GM21526 (cell line): ENCODE measurements around the gene NUF2.
A peak's percentile ranks its signal among the peaks of the same experiment; 100 is the strongest.
"Not testable (repeated sequence)": the region's sequence is repeated elsewhere in the genome, so short reads cannot be mapped to it uniquely, and the experiment has no call there.

Experiments used
- ATAC-seq: cut with Tn5 transposase; IDR thresholded peaks from one replicate; pipeline ENCODE4 v1.9.1; 2021; ENCODE audit warnings: moderate library complexity; ENCODE audit not compliant: unreplicated experiment, low FRiP score

NUF2 gene

DNA sequence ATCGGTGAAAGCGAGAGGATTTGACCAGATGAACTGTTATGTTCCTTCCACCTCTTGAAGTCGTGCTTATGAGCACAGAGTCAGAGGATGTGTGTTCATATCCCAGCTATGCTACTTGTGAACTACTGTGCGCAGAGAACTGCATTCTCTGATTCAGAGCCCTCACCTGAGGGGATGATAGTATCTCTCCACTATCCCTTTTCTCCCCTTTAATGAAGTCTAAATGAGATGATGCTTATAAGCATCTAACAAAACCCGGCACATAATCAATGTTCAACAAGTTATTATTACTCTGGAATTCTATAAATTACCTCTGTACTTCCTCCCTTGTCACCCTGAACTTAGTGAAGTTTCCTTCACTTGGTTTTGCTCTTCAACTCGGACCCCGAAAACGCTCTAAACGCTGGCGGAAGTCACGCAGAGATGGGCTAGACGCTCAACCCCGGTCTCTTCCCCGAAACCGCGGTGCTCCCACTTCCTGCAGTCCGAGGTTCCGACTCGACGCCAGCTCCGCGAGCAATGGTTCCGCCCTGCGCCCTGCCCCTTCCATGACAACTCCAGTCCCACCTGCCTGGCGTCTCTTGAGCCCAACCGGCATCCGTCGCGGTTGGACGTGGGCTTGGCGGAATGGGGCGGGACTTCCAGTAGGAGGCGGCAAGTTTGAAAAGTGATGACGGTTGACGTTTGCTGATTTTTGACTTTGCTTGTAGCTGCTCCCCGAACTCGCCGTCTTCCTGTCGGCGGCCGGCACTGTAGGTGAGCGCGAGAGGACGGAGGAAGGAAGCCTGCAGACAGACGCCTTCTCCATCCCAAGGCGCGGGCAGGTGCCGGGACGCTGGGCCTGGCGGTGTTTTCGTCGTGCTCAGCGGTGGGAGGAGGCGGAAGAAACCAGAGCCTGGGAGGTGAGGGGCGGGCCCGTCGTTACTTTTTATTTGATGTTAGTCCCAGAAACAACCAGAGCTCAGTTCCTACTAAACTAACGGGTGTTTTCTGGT, at the start of gene NUF2:
TSS of gene NUF2 (plus strand) at position 644 of the 995 bp plus-strand sequence. CDS start 4,098 bp downstream, outside the sequence.
- peak; percentile 94 for ATAC-seq

DNA sequence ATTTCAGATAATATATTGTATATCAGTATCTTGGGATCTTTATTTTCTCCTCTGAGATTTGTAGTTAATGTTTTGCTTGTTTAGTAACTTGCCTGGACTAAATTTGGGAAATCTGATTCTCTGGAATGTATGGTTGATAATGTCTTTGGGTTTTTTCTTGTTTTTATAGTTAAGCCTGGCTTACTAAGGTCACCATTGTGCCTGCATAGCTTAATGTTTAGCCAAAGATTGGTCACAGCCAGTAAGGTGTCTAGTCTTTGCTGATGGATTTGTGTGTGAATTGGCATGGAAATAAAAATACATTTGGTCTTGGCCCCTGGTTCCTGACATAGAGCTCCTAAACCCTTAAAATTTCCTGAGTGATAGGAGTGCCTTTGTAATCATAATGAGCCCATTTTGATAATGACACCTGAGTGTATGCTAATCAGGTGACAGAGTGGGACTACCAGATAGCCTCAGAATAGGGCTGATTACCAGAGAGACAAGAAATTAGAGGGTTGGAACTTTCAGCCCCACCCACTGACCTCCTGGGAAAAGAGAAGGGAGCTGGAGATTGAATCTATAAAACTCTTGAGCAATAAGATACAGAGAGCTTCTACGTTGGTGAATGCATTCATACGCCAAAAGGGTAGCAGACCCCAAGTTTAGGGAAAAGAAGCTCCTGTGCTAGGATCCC, 47.9 kb upstream of the NUF2 start:
- no peak for ATAC-seq

DNA sequence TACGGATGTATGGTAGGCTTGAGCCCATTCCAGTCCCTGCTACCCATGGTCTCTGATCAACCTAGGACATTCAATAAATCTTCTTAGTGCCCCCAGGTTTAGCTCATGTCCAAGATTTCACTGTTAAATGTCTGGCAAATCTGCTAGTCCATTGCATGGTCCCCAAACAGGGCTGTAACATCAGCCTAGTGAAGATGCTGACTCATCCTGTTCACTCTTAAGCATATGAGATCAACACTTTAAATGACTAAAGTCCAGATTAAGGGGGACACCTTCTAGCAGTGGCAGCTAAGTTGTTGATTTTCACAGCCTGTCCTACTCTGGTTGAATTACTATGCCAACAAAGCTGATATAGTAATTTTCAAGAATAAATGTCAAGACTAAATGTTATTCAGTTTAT, 46.5 kb upstream of the NUF2 start:
- no peak for ATAC-seq

DNA sequence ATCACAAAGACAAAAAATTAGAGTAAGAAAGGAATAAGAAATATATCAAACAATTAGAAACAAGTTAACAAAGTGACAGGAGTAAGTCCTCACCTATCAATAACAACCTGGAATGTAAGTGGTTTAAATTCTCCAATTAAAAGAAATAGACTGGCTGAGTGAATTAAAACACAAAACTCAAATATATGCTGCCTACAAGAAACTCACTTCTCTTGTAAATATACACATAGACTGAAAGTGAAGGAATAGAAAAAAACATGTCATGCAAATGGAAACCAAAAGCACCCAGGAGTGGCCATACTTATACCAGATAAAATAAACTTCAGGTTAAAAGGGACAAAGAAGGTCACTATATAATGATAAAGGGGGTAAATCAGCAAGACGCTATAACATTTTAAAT, 43.2 kb upstream of the NUF2 start:
- ATAC-seq: no peak

DNA sequence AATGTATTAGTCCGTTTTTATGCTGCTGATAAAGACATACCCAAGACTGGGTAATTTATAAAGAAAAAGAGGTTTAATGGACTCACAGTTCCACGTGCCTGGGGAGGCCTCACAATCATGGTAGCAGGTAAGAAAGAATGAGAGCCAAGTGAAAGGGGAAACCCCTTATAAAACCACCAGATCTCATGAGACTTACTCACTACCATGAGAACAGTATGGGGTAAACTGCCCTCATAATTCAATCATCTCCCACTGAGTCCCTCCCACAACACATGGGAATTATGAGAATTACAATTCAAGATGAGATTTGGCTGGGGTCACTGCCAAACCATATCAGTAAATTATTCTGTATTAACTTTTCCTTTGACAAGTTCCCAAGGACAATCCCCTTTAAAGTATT, 36.9 kb upstream of the NUF2 start:
- ATAC-seq: not testable (repeated sequence)

- no peak for ATAC-seq
Observed at GRCh38 chr1:163290025-163290640, 31.6 kb upstream of the NUF2 start.

- ATAC-seq: no peak
Observed at GRCh38 chr1:163291461-163291860, 30.3 kb upstream of the NUF2 start.

DNA sequence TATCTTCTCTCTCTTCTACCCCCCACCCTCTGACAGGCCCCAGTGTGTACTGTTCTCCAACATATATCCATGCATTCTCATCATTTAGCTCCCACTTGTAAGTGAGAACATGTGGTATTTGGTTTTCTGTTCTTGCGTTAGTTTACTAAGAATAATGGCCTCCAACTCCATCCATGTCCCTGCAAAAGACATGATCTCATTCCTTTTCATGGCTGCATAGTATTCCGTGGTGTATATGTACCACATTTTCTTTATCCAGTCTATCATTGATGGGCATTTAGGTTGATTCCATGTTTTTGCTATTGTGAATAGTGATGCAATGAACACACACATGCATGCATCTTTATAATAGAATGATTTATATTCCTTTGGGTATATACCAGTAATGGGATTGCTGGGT, 29.6 kb upstream of the NUF2 start:
- not testable (repeated sequence) for ATAC-seq

- ATAC-seq: not testable (repeated sequence)
Observed at GRCh38 chr1:163293497-163293896, 28.3 kb upstream of the NUF2 start.

DNA sequence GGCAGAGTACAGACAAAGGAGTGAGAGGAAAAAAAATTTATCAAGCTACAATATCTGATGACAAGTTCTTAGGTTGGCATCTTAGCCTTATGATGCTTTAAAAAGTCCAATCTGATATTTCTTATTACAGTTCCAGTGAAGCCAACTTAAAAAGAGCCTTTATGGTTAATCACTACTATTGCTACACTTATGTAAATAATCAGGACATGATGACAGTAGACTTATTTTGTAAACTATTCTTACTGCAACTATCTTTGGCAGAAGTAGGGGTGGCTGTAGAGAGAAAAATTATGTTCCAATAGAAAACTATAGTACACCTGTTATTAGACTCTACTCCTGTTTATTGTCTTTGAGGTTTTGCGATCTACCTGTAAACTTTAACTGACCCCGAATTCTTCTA, 25.8 kb upstream of the NUF2 start:
- no peak for ATAC-seq

DNA sequence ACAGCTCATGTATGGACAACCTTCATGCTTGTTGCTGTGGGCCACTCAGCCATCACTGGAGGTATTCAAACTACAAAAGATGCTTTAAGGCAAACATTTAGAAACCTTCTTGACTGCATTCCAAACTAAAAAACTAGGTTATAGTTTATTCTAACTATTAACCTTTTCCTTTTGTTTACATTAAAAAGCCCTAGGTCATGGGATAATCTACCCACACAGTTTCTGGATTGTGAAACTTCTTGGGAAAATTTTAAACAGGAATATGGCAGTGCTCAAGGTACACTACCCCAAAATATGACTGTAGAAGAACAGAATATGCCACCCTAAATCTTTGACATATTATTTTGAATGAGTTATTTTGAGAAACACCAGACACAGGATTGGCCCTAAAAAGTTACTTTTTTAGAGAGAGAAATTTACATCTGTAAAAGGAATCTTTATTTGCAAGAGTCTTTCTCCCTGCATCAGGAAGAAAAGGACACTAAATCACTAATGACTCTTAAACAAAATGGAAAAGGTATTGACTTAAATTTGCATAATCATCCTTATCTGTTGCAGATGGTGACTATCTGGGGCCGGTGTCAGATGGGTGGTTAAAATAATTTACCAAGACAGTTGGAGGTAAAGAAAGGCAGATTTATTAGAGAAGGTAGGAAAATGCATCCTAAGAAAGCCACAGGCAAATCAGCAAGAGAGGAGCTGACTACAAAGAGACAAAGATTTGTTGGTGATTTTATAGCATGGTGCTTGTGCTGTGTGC, 25.1 kb upstream of the NUF2 start:
- no peak for ATAC-seq

DNA sequence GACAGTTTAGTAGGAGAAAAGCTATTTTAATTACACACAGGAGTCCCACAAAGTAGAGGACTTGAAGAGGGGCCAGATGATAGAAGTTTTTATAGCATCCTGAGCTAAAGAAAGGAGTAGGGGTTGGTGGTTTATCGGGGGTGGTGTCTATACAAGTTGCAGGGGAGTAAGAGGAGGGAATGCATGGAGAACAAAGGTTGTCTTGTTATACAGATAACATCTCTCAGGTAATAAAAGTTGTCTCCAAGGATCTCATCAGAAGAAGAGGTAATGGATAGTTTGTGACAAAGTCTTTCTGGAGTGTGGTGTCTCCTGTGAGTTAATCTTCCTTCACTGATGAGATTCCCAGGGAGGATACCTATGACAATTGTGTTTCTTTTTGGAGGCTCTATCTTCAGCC, 23.4 kb upstream of the NUF2 start:
- no peak for ATAC-seq

DNA sequence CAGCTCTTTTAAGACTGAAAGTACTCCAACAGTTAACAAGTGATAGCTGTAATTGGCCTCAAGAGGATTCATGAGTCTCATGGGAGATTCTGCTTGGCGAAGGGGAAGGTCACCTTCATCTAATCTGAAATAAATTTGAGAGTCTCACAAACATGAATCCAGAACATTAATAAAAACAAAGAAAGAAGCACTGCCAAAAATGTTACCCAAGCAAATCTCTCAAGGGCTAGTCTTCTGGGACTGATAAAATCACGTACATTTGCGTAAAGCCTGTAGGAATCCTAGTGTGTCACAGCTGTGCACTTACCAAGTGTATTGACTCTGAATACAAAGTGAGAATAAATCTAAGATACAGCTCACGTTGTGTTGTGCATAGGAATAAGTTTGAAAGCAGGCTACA, 21.2 kb upstream of the NUF2 start:
- no peak for ATAC-seq

GRCh38 chr1:163303561-163303960, 18.2 kb upstream of the NUF2 start:
- ATAC-seq: no peak

- ATAC-seq: no peak
Observed at GRCh38 chr1:163305441-163305840, 16.3 kb upstream of the NUF2 start.

- ATAC-seq: no peak
Observed at GRCh38 chr1:163307479-163308171, 14.1 kb upstream of the NUF2 start.

DNA sequence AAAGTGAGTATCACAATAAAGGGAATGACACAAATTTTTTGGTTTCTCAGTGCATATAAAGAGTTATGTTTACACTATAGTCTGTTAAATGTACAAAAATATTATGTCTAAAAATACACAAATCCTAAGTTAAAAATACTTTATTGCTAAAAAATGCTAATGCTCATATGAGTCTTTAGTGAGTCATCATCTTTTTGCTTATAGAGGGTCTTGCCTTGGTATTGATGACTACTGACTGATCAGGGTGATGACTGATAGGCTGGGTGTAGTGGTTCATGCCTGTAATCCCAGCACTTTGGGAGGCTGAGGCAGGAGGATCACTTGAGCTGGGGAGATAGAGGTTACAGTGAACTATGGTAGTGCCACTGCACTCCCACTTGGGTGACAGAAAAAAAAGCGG, 12.9 kb upstream of the NUF2 start:
- no peak for ATAC-seq

- no peak for ATAC-seq
Observed at GRCh38 chr1:163315773-163316374, 5.9 kb upstream of the NUF2 start.

- no peak for ATAC-seq
Observed at GRCh38 chr1:163320891-163321290, 863 bp upstream of the NUF2 start.

GRCh38 chr1:163323339-163323738, 1.6 kb downstream of the NUF2 start:
- not testable (repeated sequence) for ATAC-seq
